Measurements from ENCODE around the gene OR6X1.

- TF ChIP-seq CTCF (IDR thresholded peaks at IDR 0.05; ENCODE audit: low read depth, low read length, poor library complexity, severe bottlenecking): no peak
- no peak for TF ChIP-seq EZH2phosphoT487 (IDR thresholded peaks at IDR 0.05; ENCODE audit: borderline replicate concordance, low read length)
Measured at GRCh38 chr11:123771664-123772063, 17.3 kb upstream of the OR6X1 start.
